Measurements from ENCODE around the gene SFXN5. TPM values are rescaled to one million over a fixed set of nuclear protein-coding genes. Genes with fewer than 3 reads are reported as not detected.
A peak's percentile ranks its signal among the peaks of the same experiment; 100 is the strongest.

Gene SFXN5
- polyA plus RNA-seq, 2 of the 4 experiments (the other 2 are of a cell fraction): 16.7 to 19.6 TPM

DNA sequence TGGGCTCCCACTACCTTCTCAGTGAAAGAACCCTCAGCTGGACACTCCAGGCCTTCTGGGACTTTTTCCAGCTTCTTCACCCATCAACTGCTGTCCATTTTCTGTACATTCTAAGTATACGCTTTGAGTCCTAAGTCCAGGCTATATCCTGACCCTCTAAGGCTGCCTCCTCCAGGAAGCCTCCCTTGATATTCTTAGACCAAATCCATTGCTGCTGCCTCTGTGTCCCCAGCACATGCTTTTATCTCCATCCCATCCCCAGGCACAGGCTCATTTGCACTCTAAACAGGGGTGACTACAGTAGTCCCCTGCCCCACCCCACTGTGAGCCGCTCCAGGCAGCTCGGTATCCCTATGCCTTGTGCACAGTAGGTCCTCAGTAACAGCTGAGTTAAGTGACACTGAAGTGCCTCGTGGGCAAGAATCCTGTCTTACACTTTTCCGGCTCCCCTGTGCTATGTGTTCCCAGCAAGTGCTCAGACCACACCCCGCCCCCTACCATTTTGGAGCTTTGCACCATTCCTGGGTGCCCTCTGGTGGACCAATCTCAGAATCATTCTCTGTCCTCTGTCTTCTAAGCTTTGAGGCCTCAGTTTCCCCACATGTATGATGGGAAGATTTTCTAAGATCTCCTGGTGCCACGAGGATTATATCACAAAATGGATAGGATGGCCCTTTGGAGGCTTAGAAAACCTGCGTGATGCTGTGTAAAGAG lies 119.2 kb downstream of the SFXN5 start:
- Histone ChIP-seq H3K4me3 (no peak overlapping the region), H3K27ac (no peak overlapping the region), H3K4me1 (no peaks in the 10 kb centered on the region), H3K9me3 (no peaks in the 10 kb centered on the region), H3K4me2 (no peak overlapping the region)
- ChIA-PET POLR2A (no interaction called here), CTCF (interaction anchor here (0.7 to 4.4 kb wide), 12 partner anchors 10 to 225 kb away, joined by 3 to 34 read pairs (median 3); partner anchors contain the start of gene SPR)
- no peak for TF ChIP-seq JUNB (IDR thresholded peaks at IDR 0.05)
- TF ChIP-seq ZFP36 (IDR thresholded peaks at IDR 0.05; ENCODE audit: borderline replicate concordance, partially characterized antibody): peak; percentile 77
- DNase-seq (ENCODE audit: low read depth in 1 of 2, low spot score in 1 of 2) (no peak), ATAC-seq (no peak; a peak in 1 of 6 replicates), FAIRE-seq (no peak)
- 86% methylated on average over 8 of the region's 8 CpGs for WGBS (ENCODE audit: missing lambda C conversion rate)

DNA sequence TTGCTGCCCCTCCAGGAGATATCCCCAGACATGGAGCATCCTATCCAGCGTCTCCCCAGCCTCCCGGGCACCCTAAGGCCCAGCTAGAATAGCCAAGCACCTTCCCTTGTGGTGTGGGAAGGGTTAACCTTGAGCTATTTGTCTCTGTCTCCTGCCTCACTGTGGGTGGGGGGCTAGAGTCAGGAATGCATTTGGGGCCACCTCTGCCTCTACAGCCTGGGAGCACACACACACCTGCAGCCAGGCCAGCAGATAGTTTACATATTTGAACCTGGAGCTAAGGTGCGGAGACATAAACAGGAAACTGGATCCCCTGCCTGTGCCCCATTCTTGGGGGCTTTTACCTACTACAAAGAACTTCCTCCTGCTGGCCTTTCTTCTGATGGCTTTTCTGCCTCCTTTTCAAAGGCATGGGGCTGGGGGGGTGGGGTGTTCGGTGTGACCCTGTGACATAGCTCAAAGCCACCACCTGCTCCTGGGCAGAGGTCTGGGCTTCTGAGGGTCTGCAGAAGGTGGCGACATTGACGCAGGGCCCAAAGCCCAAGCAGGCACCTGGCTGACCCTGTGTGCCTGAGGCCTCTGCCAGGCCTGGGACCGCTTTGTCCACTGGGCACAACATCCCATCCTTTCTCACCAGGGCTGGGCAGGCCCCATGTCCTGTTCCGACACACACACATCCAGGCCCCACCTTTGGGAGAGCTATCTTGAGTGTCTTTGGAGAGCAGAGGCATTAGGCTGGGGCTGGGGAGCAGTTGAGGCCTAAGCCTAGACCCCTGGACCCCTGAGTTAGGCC lies 120.0 kb downstream of the SFXN5 start:
- Histone ChIP-seq H3K4me1 (no peaks in the 10 kb centered on the region), H3K4me3 (no peak overlapping the region), H3K4me2 (no peak overlapping the region), H3K27ac (no peak overlapping the region), H3K9me3 (no peaks in the 10 kb centered on the region)
- ATAC-seq: no peak; a peak in 2 of 6 replicates
- TF ChIP-seq POLR2AphosphoS2 (conservative IDR thresholded peaks at IDR 0.05; ENCODE audit: low read length) (no peak), MAFK (IDR thresholded peaks at IDR 0.05; ENCODE audit: partially characterized antibody) (no peak), REST (IDR thresholded peaks at IDR 0.05) (no peak), ELK1 (IDR thresholded peaks at IDR 0.05; ENCODE audit: low read depth, low read length) (no peak), PBX3 (IDR thresholded peaks at IDR 0.05) (no peak), CEBPB (IDR thresholded peaks at IDR 0.05) (no peak), BHLHE40 (IDR thresholded peaks at IDR 0.05; ENCODE audit: low read depth, low read length) (no peak), HDAC2 (IDR thresholded peaks at IDR 0.05) (no peak)
- CTCF ChIA-PET: interaction anchor here (0.6 to 4.4 kb wide), 10 partner anchors 9 to 226 kb away, joined by 3 to 34 read pairs (median 3); partner anchors contain the start of gene SPR
- FAIRE-seq: no peak
- WGBS (ENCODE audit: missing lambda C conversion rate): 96% methylated on average over 8 of the region's 8 CpGs
- POLR2A ChIA-PET: no interaction called here
- no peak for DNase-seq (ENCODE audit: low read depth in 1 of 2, low spot score in 1 of 2)

DNA sequence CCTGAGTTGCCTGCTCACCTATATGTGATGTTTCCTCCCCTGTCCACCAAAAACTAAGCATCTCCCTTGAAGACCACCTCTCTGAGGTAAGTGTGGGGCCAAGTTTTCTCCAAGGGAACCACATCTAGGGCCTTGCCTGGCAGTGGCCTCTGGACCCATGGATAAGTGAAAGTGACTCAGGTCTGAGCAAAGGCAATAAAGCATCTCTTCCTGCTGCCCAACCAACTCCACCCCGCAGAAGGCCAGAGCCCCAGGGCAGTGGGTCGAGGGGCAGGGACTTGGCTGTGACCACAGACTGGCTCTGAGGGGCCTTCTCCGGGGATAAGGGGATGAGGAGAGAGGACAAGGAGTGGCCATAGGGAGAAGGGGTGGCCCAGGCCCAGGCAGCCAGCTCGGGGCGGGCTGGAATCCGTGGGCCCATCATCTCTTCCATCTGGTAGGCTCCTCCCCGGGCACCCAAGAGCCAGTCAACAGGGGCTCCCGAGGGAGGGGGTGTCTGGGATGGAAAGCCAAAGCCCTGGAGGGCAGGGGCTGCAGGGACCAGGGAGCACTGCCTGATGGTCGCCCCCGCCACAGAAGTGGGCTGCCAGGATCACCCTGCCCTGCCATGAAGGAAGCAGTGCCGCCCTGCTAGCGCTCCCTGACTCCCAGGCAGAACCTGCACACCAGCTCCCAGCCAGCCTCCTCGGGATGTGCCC lies 120.8 kb downstream of the SFXN5 start:
- H3K27ac ChIP-seq: no peak overlapping the region
- no peak overlapping the region for H3K4me3 ChIP-seq
- no peaks in the 10 kb centered on the region for H3K4me1 ChIP-seq
- ChIA-PET POLR2A (no interaction called here), CTCF (interaction anchor here (0.6 to 3.0 kb wide), 6 partner anchors 12 to 227 kb away, joined by 3 to 17 read pairs (median 4); no protein-coding TSS in a partner anchor)
- no peak overlapping the region for H3K4me2 ChIP-seq
- no peaks in the 10 kb centered on the region for H3K9me3 ChIP-seq
- ATAC-seq (no peak; a peak in 1 of 6 replicates), DNase-seq (ENCODE audit: low read depth in 1 of 2, low spot score in 1 of 2) (no peak), FAIRE-seq (no peak)
- 91% methylated on average over 13 of the region's 13 CpGs for WGBS (ENCODE audit: missing lambda C conversion rate)
- TF ChIP-seq ATOH8 (CRISPR knock-in tag; IDR thresholded peaks at IDR 0.05; ENCODE audit: low read depth) (no peak), FOSL2 (IDR thresholded peaks at IDR 0.05) (no peak), FOSL2 (CRISPR knock-in tag; IDR thresholded peaks at IDR 0.05) (no peak), TFCP2L1 (CRISPR knock-in tag; IDR thresholded peaks at IDR 0.05) (no peak), RAD21 (conservative IDR thresholded peaks at IDR 0.05 in 1 of 2, IDR thresholded peaks at IDR 0.05 in 1 of 2) (no peak), HOXB13 (CRISPR knock-in tag; IDR thresholded peaks at IDR 0.05; ENCODE audit: low read depth) (no peak), USF2 (IDR thresholded peaks at IDR 0.05) (no peak), ELK1 (IDR thresholded peaks at IDR 0.05; ENCODE audit: low read depth, low read length) (no peak), NFE2L2 (conservative IDR thresholded peaks at IDR 0.05; ENCODE audit: low read length) (no peak), EP300 (IDR thresholded peaks at IDR 0.05) (no peak), HOXB5 (CRISPR knock-in tag; IDR thresholded peaks at IDR 0.05) (no peak)
